Hindlimb muscle (tissue), 1 donor: ENCODE results near the gene HLCS. TPM values are rescaled to one million over a fixed set of nuclear protein-coding genes. Genes with fewer than 3 reads are reported as not detected.

Experiments used
- DNase-seq: peaks from one replicate; pipeline ENCODE4 v3.0.0-alpha.2; 2013
- polyA plus RNA-seq: library from polyadenylated mRNA; unstranded; fragments of 120-200 nt; gene quantifications from one replicate; pipeline ENCODE4 v1.2.1, GENCODE V29; 2013; ENCODE audit not compliant: insufficient read length

HLCS gene
- polyA plus RNA-seq, 1 donor: 12.8 TPM

DNA sequence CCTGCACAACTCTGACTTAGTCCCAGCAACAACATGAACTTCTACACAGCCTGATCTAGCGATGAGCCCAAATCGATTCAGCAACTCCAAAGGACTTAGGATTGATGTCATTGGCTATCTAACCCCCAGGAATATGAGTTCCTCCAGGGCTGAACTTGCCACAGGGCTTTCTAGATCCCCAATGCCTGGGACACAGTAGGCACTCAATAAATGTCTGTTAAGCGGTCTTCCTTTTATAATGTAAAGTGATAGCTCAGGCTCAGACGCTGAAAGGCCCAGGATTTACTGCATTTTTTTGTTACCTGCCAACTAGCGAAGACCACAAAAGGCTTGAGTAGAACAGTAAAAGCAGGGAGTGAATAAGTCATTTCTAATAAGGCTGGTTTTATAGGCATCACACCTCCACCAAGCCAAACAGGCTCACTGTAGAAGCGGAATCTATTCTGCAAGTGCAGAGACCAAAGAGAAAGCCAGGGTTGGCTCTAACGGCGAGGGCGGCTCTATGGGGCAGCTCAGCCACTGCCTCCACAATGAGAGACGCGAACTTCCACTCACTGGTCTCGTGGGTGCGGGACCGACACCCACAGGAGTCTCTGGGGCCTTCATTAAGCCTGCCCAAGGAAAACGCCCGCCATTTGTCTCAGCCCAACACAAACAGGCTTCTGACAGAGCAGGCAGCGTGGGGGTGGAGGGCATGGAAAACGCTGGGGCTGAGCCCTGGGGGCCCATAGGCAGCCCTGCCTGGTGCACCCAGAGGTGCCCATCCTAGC, 52.0 kb downstream of the HLCS start:
- no peak for DNase-seq

GRCh38 chr21:36913247-36914169, 53.0 kb downstream of the HLCS start:
- DNase-seq: no peak

- peak; percentile 56 for DNase-seq
Observed at GRCh38 chr21:36910581-36911307, 55.7 kb downstream of the HLCS start.

DNA sequence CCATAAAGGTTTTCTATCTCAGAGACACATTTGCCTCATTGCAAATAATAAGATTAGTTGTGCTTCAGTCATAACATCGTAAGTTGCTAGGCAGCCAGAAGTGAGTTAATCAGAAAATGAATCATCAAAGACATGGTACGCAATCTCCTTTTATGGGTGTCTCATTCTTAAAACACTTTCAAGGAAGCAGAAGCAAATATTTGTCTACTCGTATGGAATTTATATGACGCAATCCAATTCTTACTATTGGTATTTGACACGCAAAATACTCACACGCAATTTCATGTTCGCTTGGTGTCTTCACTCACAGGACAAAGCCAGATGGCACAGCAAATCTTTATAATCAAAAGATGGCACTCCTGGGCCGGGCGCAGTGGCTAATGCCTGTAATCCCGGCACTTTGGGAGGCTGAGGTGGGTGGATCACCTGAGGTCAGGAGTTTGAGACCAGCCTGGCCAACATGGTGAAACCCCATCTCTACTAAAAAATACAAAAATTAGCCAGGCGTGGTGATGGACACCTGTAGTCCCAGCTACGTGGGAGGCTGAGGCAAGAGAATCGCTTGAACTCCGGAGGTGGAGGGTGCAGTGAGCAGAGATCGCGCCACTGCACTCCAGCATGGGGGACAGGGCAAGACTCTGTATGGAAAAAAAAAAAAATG, 56.4 kb downstream of the HLCS start:
- no peak for DNase-seq

DNA sequence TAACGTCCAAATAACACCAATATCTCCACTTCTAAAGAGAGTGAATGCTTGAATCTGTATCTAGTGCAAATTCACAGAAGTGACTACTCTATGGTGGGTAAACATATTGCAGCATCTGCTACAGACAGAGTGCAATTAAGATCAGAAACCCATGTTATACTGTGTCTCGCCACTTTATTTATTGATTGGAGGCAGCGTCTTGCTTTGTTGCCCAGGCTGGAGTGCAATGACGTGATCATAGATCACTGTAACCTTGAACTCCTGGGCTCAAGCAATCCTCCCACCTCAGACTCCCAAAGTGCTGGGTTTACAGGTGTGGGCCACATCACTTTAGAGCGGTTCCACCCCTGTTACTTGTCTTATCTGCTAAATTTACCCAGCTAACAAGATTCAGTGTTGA, 57.0 kb downstream of the HLCS start:
- no peak for DNase-seq

GRCh38 chr21:36908260-36908908, 58.1 kb downstream of the HLCS start:
- DNase-seq: no peak

DNA sequence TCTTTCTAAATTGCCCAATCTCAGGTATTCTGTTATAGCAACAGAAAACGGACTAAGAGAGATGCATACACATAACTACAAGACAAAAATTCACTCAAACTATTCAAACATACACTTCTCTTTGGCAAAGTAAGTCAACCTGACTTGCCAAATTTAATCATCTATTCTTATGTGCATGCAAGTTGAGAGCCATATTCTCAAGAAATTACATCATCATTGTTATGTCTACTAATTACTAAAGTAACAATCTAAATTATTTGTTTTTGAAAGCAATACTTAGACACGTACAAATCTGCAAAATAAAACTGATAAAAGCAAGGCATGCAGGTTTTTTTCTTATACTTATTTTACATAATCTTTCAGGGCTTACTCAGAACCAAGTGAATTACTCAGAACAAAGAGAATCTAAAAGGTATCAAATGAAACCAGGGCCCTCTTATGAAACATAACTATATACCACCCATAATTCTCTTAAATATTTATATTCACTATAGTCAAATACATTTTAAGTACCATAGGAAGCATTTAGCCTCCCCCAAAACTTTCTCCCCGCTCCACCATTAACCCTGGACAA, 62.3 kb downstream of the HLCS start:
- DNase-seq: no peak

DNA sequence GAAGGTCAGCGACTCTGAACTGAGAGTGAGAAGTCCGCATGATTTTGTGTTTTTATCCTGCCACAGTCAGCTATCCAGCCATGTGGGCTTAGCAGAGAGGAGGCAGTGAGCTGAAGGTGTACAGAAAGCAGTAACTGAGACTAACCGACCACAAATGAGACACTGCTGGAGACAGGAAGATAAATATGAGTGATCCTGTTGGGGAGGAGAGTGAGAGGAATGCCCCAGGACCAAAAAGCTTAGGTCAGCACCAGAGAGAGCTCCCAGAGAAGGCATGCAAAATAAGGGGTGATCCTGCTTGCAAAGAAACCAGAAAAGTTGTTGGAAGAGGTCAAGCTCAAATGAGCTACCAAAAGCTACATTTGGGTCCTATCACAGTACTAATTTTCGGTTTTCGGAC, 63.7 kb downstream of the HLCS start:
- no peak for DNase-seq

GRCh38 chr21:36902331-36902730, 64.1 kb downstream of the HLCS start:
- DNase-seq: no peak

GRCh38 chr21:36901575-36901974, 64.9 kb downstream of the HLCS start:
- no peak for DNase-seq

- no peak for DNase-seq
Observed at GRCh38 chr21:36893581-36893980, 72.9 kb downstream of the HLCS start.

GRCh38 chr21:36892201-36892600, 74.3 kb downstream of the HLCS start:
- DNase-seq: no peak

- DNase-seq: no peak
Observed at GRCh38 chr21:36891692-36892091, 74.8 kb downstream of the HLCS start.

DNA sequence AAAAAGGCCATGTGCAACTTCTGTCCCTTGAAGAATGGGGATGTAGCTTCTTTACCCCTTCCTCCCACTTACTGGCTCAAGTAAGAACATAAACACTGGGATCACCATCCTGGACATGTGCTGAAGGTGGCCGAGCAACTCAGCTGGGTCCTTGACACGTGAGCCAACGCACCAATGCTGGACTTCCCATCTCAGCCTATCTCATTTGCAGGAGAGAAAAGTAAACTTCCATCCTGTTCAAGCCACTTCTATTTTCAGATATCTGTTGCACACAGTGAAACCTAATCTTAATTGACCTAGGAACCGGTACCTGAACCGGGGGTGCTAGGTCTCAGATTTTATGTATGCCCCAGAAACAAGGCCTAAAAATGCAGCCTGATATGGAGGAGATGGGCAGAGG, 75.3 kb downstream of the HLCS start:
- no peak for DNase-seq

DNA sequence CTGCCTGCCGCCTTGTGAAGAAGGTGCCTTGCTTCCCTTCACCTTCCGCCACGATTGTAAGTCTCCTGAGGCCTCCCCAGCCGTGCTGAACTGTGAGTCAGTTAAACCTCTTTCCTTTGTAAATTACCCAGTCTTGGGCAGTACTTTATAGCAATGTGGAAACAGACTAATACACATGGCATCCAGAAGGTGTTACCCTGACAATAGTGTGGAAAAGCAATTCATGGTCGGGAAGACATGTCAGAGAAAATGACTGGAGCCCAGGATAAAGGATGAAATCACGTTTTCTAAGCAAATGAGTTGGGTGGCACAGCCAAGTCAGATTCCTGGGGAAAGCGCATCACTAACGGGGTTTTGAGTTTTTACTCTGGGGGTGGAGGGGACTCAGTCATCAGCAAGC, 76.4 kb downstream of the HLCS start:
- DNase-seq: no peak

DNA sequence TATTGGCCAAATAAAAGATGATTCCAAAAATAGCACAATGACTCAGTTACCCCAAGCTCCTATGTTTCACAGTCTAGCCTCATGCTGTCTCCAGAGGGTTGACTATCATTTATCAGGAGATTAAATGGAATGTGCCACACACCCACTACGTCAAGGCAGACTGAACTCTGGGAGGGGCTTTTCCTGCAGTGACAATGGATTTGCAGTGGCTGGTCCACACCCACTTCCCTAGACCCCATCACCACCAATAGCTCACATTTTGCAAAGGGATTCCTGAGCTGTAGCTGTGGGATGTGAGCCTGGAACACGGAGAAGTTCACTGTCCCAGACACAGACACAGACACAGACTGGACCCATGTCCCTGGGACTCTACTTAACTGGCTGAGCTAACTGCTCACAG, 77.1 kb downstream of the HLCS start:
- DNase-seq: no peak

DNA sequence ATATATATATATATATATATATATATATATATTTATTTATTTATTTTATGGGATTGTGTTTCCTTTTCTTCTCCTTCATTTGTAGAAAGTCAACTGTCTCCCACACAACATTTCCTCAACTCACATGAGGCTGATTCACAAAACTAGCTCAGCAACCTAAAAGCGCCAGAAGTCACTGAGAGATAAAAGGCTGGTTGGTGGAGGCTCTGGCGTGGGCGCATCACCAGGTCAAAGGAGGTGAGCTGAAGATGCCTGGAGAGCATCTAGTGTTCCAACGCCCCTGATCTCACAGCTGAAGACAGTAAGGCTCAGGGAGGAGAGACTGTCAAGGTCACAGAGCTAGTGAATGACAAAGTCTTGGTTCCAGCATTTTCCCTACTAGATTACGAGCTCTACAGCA, 78.0 kb downstream of the HLCS start:
- no peak for DNase-seq

DNA sequence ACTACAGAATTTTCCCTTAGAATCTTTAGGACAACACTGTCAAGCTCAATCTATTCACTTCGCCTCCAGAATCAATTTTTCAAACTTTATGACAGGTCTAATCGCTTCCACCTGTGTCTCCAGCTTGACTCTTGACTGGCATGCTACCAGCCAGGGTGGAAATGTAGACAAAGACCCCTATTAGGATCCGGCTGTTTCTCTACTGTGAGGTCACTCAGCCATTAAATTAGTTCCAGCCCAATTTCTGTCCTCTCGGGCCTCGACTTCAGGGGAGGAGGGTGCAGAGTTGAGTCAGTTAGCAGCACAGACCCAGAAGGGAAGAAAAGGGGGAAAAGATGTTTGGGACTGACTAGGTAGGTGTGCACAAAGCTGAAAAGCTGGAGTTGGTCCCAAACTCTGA, 78.5 kb downstream of the HLCS start:
- DNase-seq: no peak

- no peak for DNase-seq
Observed at GRCh38 chr21:36883532-36884486, 82.7 kb downstream of the HLCS start.

GRCh38 chr21:36882776-36883175, 83.7 kb downstream of the HLCS start:
- DNase-seq: no peak
